Trophoblast cell (in vitro differentiated cells and primary cell): Measurements from ENCODE around the gene PPP1R1C.

Experiments used
- DNase-seq, 2 donors: peaks; one replicate each; pipeline ENCODE4 v3.0.0-alpha.2; 2016
- H2AFZ ChIP-seq: 2 replicates; pipeline ENCODE4 v1.6.1; 2013; ENCODE audit warnings: low read length, moderate library complexity, mild to moderate bottlenecking; ENCODE audit not compliant: insufficient read depth, poor library complexity
- H2AK5ac ChIP-seq: 2 replicates; pipeline ENCODE4 v1.6.1; 2013; ENCODE audit warnings: mild to moderate bottlenecking, low read length
- H2BK120ac ChIP-seq: 2 replicates; pipeline ENCODE4 v1.6.1; 2013; ENCODE audit warnings: low read length, mild to moderate bottlenecking, moderate library complexity; ENCODE audit not compliant: insufficient read depth, poor library complexity
- H2BK12ac ChIP-seq: 2 replicates; pipeline ENCODE4 v1.6.1; 2013; ENCODE audit warnings: mild to moderate bottlenecking, low read length, moderate library complexity
- H2BK5ac ChIP-seq: 2 replicates; pipeline ENCODE4 v1.6.1; 2013; ENCODE audit warnings: low read length, low read depth, moderate library complexity, mild to moderate bottlenecking; ENCODE audit not compliant: poor library complexity
- H3K14ac ChIP-seq: 2 replicates; pipeline ENCODE4 v1.6.1; 2013; ENCODE audit warnings: mild to moderate bottlenecking, low read length
- H3K18ac ChIP-seq: 2 replicates; pipeline ENCODE4 v1.6.1; 2013; ENCODE audit warnings: mild to moderate bottlenecking, low read length
- H3K23ac ChIP-seq: 2 replicates; pipeline ENCODE4 v1.6.1; 2013; ENCODE audit warnings: low read length
- H3K27ac ChIP-seq: 2 replicates; pipeline ENCODE4 v1.5.1; 2013; ENCODE audit warnings: low read depth, mild to moderate bottlenecking, inconsistent platforms, low read length, moderate library complexity
- H3K27me3 ChIP-seq: 2 replicates; pipeline ENCODE4 v1.6.1; 2013; ENCODE audit warnings: inconsistent platforms, mild to moderate bottlenecking, low read length, moderate library complexity; ENCODE audit not compliant: insufficient read depth
- H3K36me3 ChIP-seq, 2 experiments: 1 replicate in 1 of 2; 2 replicates in 1 of 2; pipeline ENCODE4 v1.6.1; 2013; ENCODE audit warnings: low read length in 2 of 2, mild to moderate bottlenecking in 2 of 2, moderate library complexity in 1 of 2; ENCODE audit not compliant: insufficient read depth in 2 of 2, control insufficient read depth in 1 of 2
- H3K4ac ChIP-seq: 2 replicates; pipeline ENCODE4 v1.6.1; 2013; ENCODE audit warnings: low read depth, mild to moderate bottlenecking, low read length, moderate library complexity
- H3K4me1 ChIP-seq, 2 experiments: 1 replicate in 1 of 2; 2 replicates in 1 of 2; pipeline ENCODE4 v1.6.1; 2013; ENCODE audit warnings: low read length in 2 of 2, mild to moderate bottlenecking in 2 of 2, moderate library complexity in 1 of 2; ENCODE audit not compliant: insufficient read depth in 2 of 2, control insufficient read depth in 1 of 2
- H3K4me2 ChIP-seq: 2 replicates; pipeline ENCODE4 v1.6.1; 2013; ENCODE audit warnings: inconsistent platforms, mild to moderate bottlenecking, low read length, moderate library complexity
- H3K4me3 ChIP-seq: 2 replicates; pipeline ENCODE4 v1.5.1; 2013; ENCODE audit warnings: mild to moderate bottlenecking, low read depth, low read length, inconsistent platforms
- H3K79me1 ChIP-seq: one replicate; pipeline ENCODE4 v1.6.1; 2013; ENCODE audit warnings: low read length
- H3K79me2 ChIP-seq: 2 replicates; pipeline ENCODE4 v1.6.1; 2013; ENCODE audit warnings: low read length, mild to moderate bottlenecking; ENCODE audit not compliant: control insufficient read depth, insufficient read depth, poor library complexity
- H3K9ac ChIP-seq: 2 replicates; pipeline ENCODE4 v1.6.1; 2013; ENCODE audit warnings: mild to moderate bottlenecking, low read length
- H3K9me3 ChIP-seq: 2 replicates; pipeline ENCODE4 v1.6.1; 2013; ENCODE audit warnings: low read depth, mild to moderate bottlenecking, control low read depth, inconsistent platforms, low read length; ENCODE audit not compliant: insufficient read depth
- H4K12ac ChIP-seq: 2 replicates; pipeline ENCODE4 v1.6.1; 2013; ENCODE audit warnings: low read depth, mild to moderate bottlenecking, low read length, moderate library complexity
- H4K8ac ChIP-seq: 2 replicates; pipeline ENCODE4 v1.6.1; 2013; ENCODE audit warnings: low read depth, mild to moderate bottlenecking, low read length, moderate library complexity
- H4K91ac ChIP-seq: one replicate; pipeline ENCODE4 v1.6.1; 2013; ENCODE audit warnings: low read depth, mild to moderate bottlenecking, low read length, moderate library complexity
- WGBS: extraction: QIAGEN DNeasy Blood & Tissue Kit; methylation state at CpG from one replicate; pipeline ENCODE4 v1.1.7; 2013; ENCODE audit warnings: missing lambda C conversion rate; ENCODE audit not compliant: insufficient read length, insufficient coverage; ENCODE audit errors: extremely low coverage; 5-methylcytosine and 5-hydroxymethylcytosine counted together

The PPP1R1C gene

GRCh38 chr2:181978351-181979150, 7.1 kb upstream of the PPP1R1C start:
- H4K91ac ChIP-seq: no peak overlapping the region
- no peaks in the 10 kb centered on the region for H3K79me1 ChIP-seq
- H3K27me3 ChIP-seq: no peaks in the 10 kb centered on the region
- no peak overlapping the region for H2BK120ac ChIP-seq
- WGBS: no CpG with 5 or more reads among the region's 2 CpGs
- no peak overlapping the region for H4K12ac ChIP-seq
- no peak overlapping the region for H2BK5ac ChIP-seq
- H3K79me2 ChIP-seq: no peaks in the 10 kb centered on the region
- no peak overlapping the region for H3K4me3 ChIP-seq
- no peak overlapping the region for H2BK12ac ChIP-seq
- no peak overlapping the region for H2AFZ ChIP-seq
- no peak overlapping the region for H3K9ac ChIP-seq
- H3K9me3 ChIP-seq: no peaks in the 10 kb centered on the region
- no peak overlapping the region for H3K4me2 ChIP-seq
- H3K23ac ChIP-seq: no peak overlapping the region
- peaks cover 0 to 4% of the 10 kb centered on the region in 2 experiments for H3K4me1 ChIP-seq
- no peak overlapping the region for H3K14ac ChIP-seq
- no peak overlapping the region for H3K18ac ChIP-seq
- no peak overlapping the region for H4K8ac ChIP-seq
- H3K27ac ChIP-seq: no peak overlapping the region
- H2AK5ac ChIP-seq: no peak overlapping the region
- H3K4ac ChIP-seq: no peak overlapping the region
- no peaks in the 10 kb centered on the region for H3K36me3 ChIP-seq
- peak; percentile 37 to 67 for DNase-seq

- H3K18ac ChIP-seq: no peak overlapping the region
- no peak overlapping the region for H2BK12ac ChIP-seq
- no peaks in the 10 kb centered on the region for H3K27me3 ChIP-seq
- no peak overlapping the region for H4K8ac ChIP-seq
- no peaks in the 10 kb centered on the region for H3K79me1 ChIP-seq
- no peak overlapping the region for H3K4me3 ChIP-seq
- H3K4ac ChIP-seq: no peak overlapping the region
- no peak overlapping the region for H3K14ac ChIP-seq
- no peaks in the 10 kb centered on the region for H3K36me3 ChIP-seq
- H2BK120ac ChIP-seq: no peak overlapping the region
- H4K91ac ChIP-seq: no peak overlapping the region
- H2BK5ac ChIP-seq: no peak overlapping the region
- H2AFZ ChIP-seq: no peak overlapping the region
- H2AK5ac ChIP-seq: no peak overlapping the region
- no CpG with 5 or more reads among the region's 1 CpG for WGBS
- no peaks in the 10 kb centered on the region for H3K9me3 ChIP-seq
- H3K79me2 ChIP-seq: no peaks in the 10 kb centered on the region
- no peak overlapping the region for H3K4me2 ChIP-seq
- no peaks in the 10 kb centered on the region for H3K4me1 ChIP-seq
- H3K27ac ChIP-seq: no peak overlapping the region
- H4K12ac ChIP-seq: no peak overlapping the region
- H3K23ac ChIP-seq: no peak overlapping the region
- no peak for DNase-seq
- no peak overlapping the region for H3K9ac ChIP-seq
These were observed 1.6 kb upstream of the PPP1R1C start for GRCh38 chr2:181984060-181984459.

GRCh38 chr2:181984814-181985631, 630 bp upstream of the PPP1R1C start:
- Histone ChIP-seq H2AFZ (no peak overlapping the region), H3K14ac (no peak overlapping the region), H3K4me1 (no peaks in the 10 kb centered on the region), H2BK120ac (no peak overlapping the region), H2AK5ac (no peak overlapping the region), H3K4me2 (no peak overlapping the region), H2BK12ac (no peak overlapping the region), H3K18ac (no peak overlapping the region), H4K8ac (no peak overlapping the region), H2BK5ac (no peak overlapping the region), H3K4ac (no peak overlapping the region), H3K79me2 (no peaks in the 10 kb centered on the region), H3K27ac (no peak overlapping the region), H3K23ac (no peak overlapping the region), H3K9ac (no peak overlapping the region), H3K79me1 (no peaks in the 10 kb centered on the region), H4K91ac (no peak overlapping the region), H4K12ac (no peak overlapping the region), H3K36me3 (no peaks in the 10 kb centered on the region), H3K9me3 (no peaks in the 10 kb centered on the region), H3K27me3 (no peaks in the 10 kb centered on the region), H3K4me3 (no peak overlapping the region)
- WGBS: no CpG with 5 or more reads among the region's 4 CpGs
- DNase-seq: no peak

GRCh38 chr2:181988154-181988924, 2.7 kb downstream of the PPP1R1C start:
- Histone ChIP-seq H3K23ac (no peak overlapping the region), H3K14ac (no peak overlapping the region), H3K36me3 (no peaks in the 10 kb centered on the region), H3K9ac (no peak overlapping the region), H3K4me2 (no peak overlapping the region), H2AK5ac (no peak overlapping the region), H3K79me2 (no peaks in the 10 kb centered on the region), H2AFZ (no peak overlapping the region), H3K18ac (no peak overlapping the region), H3K9me3 (no peaks in the 10 kb centered on the region), H3K4me1 (no peaks in the 10 kb centered on the region), H2BK12ac (no peak overlapping the region), H3K27ac (no peak overlapping the region), H2BK120ac (no peak overlapping the region), H4K12ac (no peak overlapping the region), H3K4ac (no peak overlapping the region), H3K27me3 (no peaks in the 10 kb centered on the region), H2BK5ac (no peak overlapping the region), H4K91ac (no peak overlapping the region), H4K8ac (no peak overlapping the region), H3K79me1 (no peaks in the 10 kb centered on the region), H3K4me3 (no peak overlapping the region)
- WGBS: no CpG with 5 or more reads among the region's 7 CpGs
- no peak for DNase-seq
